Ectodermal cell (in vitro differentiated cells): ENCODE measurements around the gene EML6.

Experiments used
- H3K27ac ChIP-seq: 2 replicates; pipeline ENCODE4 v1.7.0; 2013; ENCODE audit warnings: mild to moderate bottlenecking, low read depth, low read length; ENCODE audit not compliant: insufficient read depth, poor library complexity, severe bottlenecking
- H3K27me3 ChIP-seq: 2 replicates; pipeline ENCODE4 v1.7.0; 2013; ENCODE audit warnings: mild to moderate bottlenecking, low read length; ENCODE audit not compliant: insufficient read depth, control insufficient read depth, poor library complexity, severe bottlenecking
- H3K36me3 ChIP-seq: one replicate; pipeline ENCODE4 v1.7.0; 2013; ENCODE audit warnings: low read length; ENCODE audit not compliant: control insufficient read depth, insufficient read depth
- H3K4me1 ChIP-seq: one replicate; pipeline ENCODE4 v1.7.0; 2013; ENCODE audit warnings: low read length; ENCODE audit not compliant: control insufficient read depth, insufficient read depth
- H3K4me3 ChIP-seq: 2 replicates; pipeline ENCODE4 v1.7.0; 2013; ENCODE audit warnings: low read depth, low read length, control low read depth; ENCODE audit not compliant: insufficient read depth
- H3K9me3 ChIP-seq: 2 replicates; pipeline ENCODE4 v1.7.0; 2013; ENCODE audit warnings: mild to moderate bottlenecking, low read length, moderate library complexity; ENCODE audit not compliant: control insufficient read depth
- WGBS, 2 experiments: methylation state at CpG; one replicate each; pipeline ENCODE4 v1.1.7; 2013; ENCODE audit warnings: missing lambda C conversion rate in 2 of 2; 5-methylcytosine and 5-hydroxymethylcytosine counted together

EML6 gene

DNA sequence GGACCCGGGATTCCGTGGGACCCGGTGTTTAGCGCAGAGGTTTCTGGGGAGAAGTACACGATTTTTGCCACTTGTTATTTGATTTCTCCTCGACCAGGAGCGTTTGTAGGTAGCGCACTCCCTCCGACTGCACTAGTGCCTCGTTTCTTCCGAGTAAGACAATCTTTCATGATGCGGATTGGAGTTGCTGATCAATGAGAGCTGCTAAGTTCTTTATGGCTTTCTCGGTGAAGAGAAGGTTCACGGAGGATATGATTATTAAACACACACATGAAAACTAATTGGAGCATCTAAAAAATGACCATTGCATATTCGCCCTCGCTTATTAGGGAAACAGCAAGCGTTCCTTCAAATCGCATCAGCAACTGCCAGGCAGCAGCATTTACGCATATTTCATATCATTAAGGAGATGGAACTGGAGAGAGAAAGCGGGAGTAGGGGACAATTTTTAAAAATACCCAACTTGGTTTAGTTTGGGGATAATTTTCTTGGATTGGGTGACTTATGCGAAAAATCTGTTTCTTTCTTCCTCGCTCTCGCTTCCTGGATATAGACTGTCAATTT is 616 bp downstream of the EML6 start:
- WGBS, 2 experiments = 1% methylated on average over 18 to 23 of the region's 23 CpGs
- H3K4me3 ChIP-seq = peak overlapping the region; percentile 78
- H3K9me3 ChIP-seq = no peaks in the 10 kb centered on the region
- no peak overlapping the region for H3K27ac ChIP-seq
- peaks cover 70% of the 10 kb centered on the region for H3K27me3 ChIP-seq
- H3K36me3 ChIP-seq = no peaks in the 10 kb centered on the region
- H3K4me1 ChIP-seq = no peaks in the 10 kb centered on the region

DNA sequence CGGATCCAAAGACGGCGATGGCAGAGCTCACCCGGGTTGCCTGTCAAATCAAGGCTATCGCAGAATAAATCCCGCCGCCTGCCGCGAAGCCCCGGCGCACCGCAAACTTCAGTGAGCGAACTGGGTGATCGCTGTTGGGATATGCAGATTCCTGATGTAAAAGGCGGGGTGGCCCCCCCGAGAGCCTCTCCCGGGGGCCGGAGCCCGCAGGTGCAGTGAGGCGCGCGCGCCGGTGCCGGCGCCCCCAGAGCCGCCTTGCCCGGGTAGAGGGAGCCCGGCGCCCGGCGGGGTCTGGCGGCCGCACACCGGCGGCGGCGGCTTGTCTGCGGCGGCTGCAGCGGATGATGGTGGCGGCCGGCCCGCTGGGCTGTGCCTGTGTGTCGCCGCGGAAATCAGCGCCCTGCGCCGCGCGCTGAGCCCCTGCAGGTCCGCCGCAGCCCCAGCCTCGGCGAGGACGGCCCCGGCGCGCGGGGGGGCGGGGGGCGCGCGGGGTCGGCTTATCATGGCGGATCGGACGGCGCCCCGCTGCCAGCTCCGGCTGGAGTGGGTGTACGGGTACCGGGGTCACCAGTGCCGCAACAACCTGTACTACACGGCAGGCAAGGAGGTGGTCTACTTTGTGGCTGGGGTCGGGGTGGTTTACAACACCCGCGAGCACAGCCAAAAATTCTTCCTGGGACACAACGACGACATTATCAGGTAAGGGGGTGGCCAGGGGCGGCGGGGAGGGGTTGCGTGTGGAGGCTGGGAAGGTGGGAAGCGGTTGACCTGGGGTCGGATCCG is 1.3 kb downstream of the EML6 start:
- WGBS, 2 experiments = 1% methylated on average over 87 of the region's 87 CpGs
- Histone ChIP-seq H3K4me1 (no peaks in the 10 kb centered on the region), H3K9me3 (no peaks in the 10 kb centered on the region), H3K36me3 (no peaks in the 10 kb centered on the region), H3K27me3 (peaks cover 70% of the 10 kb centered on the region), H3K4me3 (peak overlapping the region; percentile 78), H3K27ac (no peak overlapping the region)

DNA sequence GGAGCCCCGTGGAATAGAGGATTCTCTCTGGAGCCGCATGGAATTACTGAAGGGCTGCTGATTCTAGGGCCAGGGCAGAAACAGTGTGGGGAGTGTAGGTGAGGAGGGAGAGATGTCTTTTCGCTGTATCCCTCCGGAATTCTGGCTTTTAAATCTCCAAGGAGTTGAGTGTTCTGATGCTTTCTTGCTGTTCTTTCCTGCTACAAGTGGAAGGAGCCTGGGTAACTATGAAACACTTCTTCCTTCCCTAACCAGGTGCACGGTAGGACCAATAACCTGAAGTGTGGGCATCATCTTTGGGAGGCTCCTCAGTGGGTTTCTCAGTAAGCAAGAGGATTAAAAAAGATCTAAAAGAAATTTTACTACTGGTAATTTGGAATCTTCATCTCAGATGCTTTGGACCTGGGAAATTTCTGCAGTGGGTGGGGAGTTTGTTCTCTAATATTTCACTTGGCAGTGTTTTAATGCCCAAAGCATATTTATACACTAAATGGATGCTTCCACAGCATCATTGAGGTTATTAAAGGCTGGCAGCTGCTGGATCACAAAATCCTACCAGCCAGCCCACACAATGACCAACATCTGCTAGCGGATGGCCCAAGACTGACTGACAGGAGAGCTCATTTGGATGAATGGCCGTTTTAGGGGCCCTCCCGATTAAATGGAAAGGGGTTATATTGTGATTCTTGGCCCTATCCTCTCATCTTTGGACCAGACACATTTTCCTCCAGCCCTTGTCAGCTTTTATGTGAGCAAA is 2.1 kb downstream of the EML6 start:
- Histone ChIP-seq H3K36me3 (no peaks in the 10 kb centered on the region), H3K4me3 (peak overlapping the region; percentile 78), H3K27ac (no peak overlapping the region), H3K4me1 (no peaks in the 10 kb centered on the region), H3K27me3 (peaks cover 70% of the 10 kb centered on the region), H3K9me3 (no peaks in the 10 kb centered on the region)
- 26 to 31% methylated on average over 8 of the region's 8 CpGs for WGBS, 2 experiments

DNA sequence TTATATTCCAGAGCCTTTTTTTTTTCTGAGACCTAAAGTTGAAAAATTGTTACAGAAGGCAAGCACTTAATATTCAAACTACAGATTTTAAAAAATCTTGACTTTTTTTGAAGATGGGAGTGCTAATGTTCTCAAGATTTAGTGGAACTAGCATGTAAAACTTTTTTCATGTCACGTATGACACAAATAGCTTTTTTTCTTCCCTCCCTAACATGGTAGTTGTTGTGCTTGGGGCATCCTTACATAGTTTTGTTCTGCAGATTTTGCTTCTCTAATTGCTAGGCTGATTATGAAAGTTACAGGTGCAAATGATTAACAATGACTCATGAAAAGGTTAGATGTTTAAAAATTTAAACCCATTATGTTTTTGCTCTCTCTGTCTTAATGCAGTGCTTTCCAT is 3.0 kb downstream of the EML6 start:
- Histone ChIP-seq H3K36me3 (no peaks in the 10 kb centered on the region), H3K4me1 (no peaks in the 10 kb centered on the region), H3K9me3 (no peaks in the 10 kb centered on the region), H3K4me3 (no peak overlapping the region), H3K27me3 (peaks cover 65% of the 10 kb centered on the region), H3K27ac (no peak overlapping the region)
- WGBS, 2 experiments = 92% methylated on average over 1 of the region's 1 CpG; no CpG with 5 or more reads in 1 of the 2 experiments

DNA sequence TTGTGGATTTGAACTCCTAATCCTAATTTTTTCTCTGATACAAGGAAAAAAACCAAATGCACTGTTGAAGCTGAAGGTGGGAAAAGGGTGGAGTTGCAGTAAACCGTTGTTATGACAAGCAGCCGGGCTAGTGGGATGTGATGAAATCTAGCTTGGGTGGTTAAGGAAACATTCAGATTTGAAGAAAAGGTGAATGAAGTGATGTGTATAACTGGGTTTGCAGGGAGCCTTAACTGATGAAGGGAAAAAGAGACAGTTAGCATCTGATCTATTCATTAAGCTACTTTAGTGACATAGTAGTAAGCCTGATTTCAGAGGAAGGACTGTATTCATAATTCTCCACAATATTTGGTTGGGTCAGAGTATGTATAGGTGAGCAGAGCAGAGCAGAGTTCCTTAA is 3.5 kb downstream of the EML6 start:
- Histone ChIP-seq H3K4me3 (no peak overlapping the region), H3K27ac (no peak overlapping the region), H3K9me3 (no peaks in the 10 kb centered on the region), H3K27me3 (peaks cover 60% of the 10 kb centered on the region), H3K36me3 (no peaks in the 10 kb centered on the region), H3K4me1 (no peaks in the 10 kb centered on the region)
- WGBS, 2 experiments = 79 to 90% methylated on average over 2 of the region's 2 CpGs

DNA sequence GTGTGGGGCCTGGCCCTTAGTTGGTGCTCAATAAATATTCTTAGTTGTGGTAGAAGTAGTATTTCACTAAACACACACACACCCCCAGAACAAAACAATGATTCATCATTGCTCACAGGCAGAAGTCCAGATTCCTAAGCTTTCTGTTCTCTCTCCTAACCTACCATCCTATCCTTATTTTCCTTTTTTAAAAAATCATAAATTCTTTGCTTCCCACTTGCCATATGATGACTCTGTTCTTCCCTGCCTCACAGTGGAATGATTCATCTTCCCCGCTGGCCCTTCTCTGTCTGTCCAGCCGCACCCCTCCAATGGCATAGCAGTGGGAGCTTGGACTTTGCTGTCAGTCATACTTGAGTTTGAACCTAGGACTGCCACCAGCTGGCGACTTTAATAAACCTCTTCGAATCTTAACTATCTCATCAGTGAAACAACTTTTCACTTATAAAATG is 5.2 kb downstream of the EML6 start:
- 86 to 87% methylated on average over 4 of the region's 4 CpGs for WGBS, 2 experiments
- Histone ChIP-seq H3K4me3 (no peak overlapping the region), H3K36me3 (no peaks in the 10 kb centered on the region), H3K27ac (no peak overlapping the region), H3K9me3 (peaks cover 2% of the 10 kb centered on the region), H3K27me3 (peaks cover 48% of the 10 kb centered on the region), H3K4me1 (no peaks in the 10 kb centered on the region)

DNA sequence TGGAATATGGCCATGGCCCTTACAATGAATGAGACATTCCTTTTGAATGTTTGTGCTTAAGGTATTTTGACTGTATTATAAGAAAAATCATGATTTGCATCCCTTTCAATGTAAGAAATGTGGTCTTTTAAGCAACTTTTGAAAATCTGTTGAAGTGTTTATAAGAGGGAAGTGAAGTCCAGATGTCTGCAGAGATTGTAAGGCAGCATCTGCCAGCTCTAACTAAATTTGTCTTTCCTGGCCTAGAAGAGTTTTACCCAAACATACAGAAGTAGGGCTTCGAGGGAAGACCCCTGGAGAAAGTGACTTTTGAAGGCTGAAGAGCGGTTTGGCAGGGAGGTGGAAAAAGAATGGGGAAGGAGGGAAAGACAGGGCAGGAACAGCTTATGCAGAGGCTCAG is 12.2 kb downstream of the EML6 start:
- no peak overlapping the region for H3K27ac ChIP-seq
- H3K4me3 ChIP-seq = no peak overlapping the region
- peaks cover 2% of the 10 kb centered on the region for H3K9me3 ChIP-seq
- H3K4me1 ChIP-seq = no peaks in the 10 kb centered on the region
- H3K27me3 ChIP-seq = no peaks in the 10 kb centered on the region
- H3K36me3 ChIP-seq = no peaks in the 10 kb centered on the region
- WGBS, 2 experiments = 95 to 98% methylated on average over 2 of the region's 2 CpGs

DNA sequence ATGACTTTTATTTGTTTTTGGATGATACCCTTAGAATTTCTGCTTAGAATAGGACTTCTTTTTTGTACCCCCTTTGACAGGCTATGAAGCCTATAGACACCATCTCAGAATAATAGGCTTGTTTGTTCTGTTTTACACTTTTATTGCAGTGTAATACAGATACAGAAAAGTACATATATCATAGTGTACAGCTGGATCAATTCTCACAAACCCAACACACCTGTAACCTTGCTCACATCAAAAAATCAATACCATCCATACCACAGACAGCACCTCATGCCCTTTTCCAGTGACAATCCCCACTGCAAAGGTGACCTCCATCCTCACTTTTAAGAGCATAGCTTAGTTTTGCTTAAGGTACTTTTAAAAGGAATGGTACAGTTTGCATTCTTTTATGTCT is 14.8 kb downstream of the EML6 start:
- Histone ChIP-seq H3K36me3 (no peaks in the 10 kb centered on the region), H3K27ac (no peak overlapping the region), H3K9me3 (no peaks in the 10 kb centered on the region), H3K4me3 (no peak overlapping the region), H3K4me1 (no peaks in the 10 kb centered on the region), H3K27me3 (no peaks in the 10 kb centered on the region)

DNA sequence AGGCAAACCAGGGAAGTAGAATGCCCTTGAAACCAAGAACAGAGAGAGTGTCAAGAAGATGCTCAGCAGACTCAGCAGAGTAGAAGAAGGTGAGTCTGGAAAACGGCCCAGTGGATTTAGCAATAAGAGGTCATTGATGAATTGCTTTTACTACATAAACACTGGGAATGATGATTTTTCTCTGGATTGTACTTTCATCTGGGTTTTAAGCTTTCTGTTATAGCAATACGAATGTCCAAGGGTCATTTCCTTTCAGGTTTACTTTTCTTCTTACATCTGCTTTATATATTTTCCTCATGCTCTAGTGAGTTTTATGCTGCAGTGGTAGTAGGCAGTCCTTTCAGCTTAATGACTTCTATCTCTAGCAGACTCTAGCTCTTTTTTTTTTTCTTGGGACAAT is 16.9 kb downstream of the EML6 start:
- Histone ChIP-seq H3K36me3 (no peaks in the 10 kb centered on the region), H3K9me3 (no peaks in the 10 kb centered on the region), H3K27me3 (no peaks in the 10 kb centered on the region), H3K4me3 (no peak overlapping the region), H3K4me1 (no peaks in the 10 kb centered on the region), H3K27ac (no peak overlapping the region)
- WGBS, 2 experiments = 90 to 98% methylated on average over 2 of the region's 2 CpGs

DNA sequence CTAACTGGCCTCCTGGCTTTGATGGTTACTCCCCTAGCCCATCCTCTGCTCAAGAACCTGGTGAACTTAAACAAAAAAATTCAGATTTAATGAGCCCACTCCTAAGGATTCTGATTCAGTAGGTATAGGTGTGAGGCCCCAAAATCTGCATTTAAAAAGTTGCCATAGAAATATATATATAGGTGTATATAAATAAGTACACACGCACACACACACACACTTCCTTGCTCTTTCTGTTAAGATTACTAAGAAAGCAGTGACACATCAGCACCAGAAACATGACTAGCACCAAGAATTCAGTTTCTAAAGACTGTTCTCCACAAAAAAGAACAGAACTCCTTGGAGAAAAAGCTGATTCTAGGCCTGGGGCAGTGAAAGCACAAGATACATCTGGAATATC is 17.8 kb downstream of the EML6 start:
- no peaks in the 10 kb centered on the region for H3K4me1 ChIP-seq
- 78 to 100% methylated on average over 1 of the region's 1 CpG for WGBS, 2 experiments
- H3K9me3 ChIP-seq = no peaks in the 10 kb centered on the region
- no peak overlapping the region for H3K4me3 ChIP-seq
- H3K27me3 ChIP-seq = no peaks in the 10 kb centered on the region
- H3K27ac ChIP-seq = no peak overlapping the region
- no peaks in the 10 kb centered on the region for H3K36me3 ChIP-seq
